Liver (tissue), 9 donors: ENCODE measurements around the gene PLCL1. TPM values are rescaled to one million over a fixed set of nuclear protein-coding genes. Genes with fewer than 3 reads are reported as not detected.

Experiments
- DNase-seq: peaks from one replicate; pipeline ENCODE4 v3.0.0-alpha.2; 2017; ENCODE audit warnings: low spot score
- H3K27ac ChIP-seq, 2 donors: one replicate each; pipeline ENCODE4 v1.7.0; 2013; ENCODE audit warnings: inconsistent platforms in 2 of 2, low read length in 2 of 2, control low read depth in 1 of 2, low read depth in 1 of 2, mild to moderate bottlenecking in 1 of 2
- H3K27me3 ChIP-seq, 4 donors: one replicate each; pipeline versions ENCODE4 v1.6.1 to v1.7.0; 2013; ENCODE audit warnings: low read length in 3 of 4, inconsistent platforms in 1 of 4, mild to moderate bottlenecking in 1 of 4, moderate library complexity in 1 of 4; ENCODE audit not compliant: control insufficient read depth in 4 of 4, insufficient read depth in 4 of 4
- H3K36me3 ChIP-seq, 4 donors: one replicate each; pipeline versions ENCODE4 v1.6.1 to v1.7.0; 2013; ENCODE audit warnings: low read length in 3 of 4, mild to moderate bottlenecking in 3 of 4, low read depth in 1 of 4, moderate library complexity in 1 of 4; ENCODE audit not compliant: control insufficient read depth in 4 of 4, insufficient read depth in 3 of 4
- H3K4me1 ChIP-seq, 4 donors: one replicate each; pipeline versions ENCODE4 v1.6.1 to v1.7.0; 2013; ENCODE audit warnings: low read length in 3 of 4, mild to moderate bottlenecking in 3 of 4, moderate library complexity in 1 of 4; ENCODE audit not compliant: control insufficient read depth in 4 of 4, insufficient read depth in 4 of 4
- H3K4me3 ChIP-seq, 3 donors: one replicate each; pipeline versions ENCODE4 v1.6.1 to v1.7.0; 2013; ENCODE audit warnings: low read length in 3 of 3, control low read depth in 1 of 3, low read depth in 1 of 3, mild to moderate bottlenecking in 1 of 3
- H3K9ac ChIP-seq, 2 donors: one replicate each; pipeline ENCODE4 v1.7.0; 2013; ENCODE audit warnings: low read length in 2 of 2, mild to moderate bottlenecking in 2 of 2, moderate library complexity in 2 of 2, control low read depth in 1 of 2, low read depth in 1 of 2
- H3K9me3 ChIP-seq, 4 donors: one replicate each; pipeline versions ENCODE4 v1.6.1 to v1.7.0; 2013; ENCODE audit warnings: low read length in 3 of 4; ENCODE audit not compliant: control insufficient read depth in 4 of 4
- ATF3 ChIP-seq: IDR thresholded peaks from 2 replicates; pipeline ENCODE4 v1.6.1; 2016; ENCODE audit warnings: antibody characterized with exemption
- EGR1 ChIP-seq, 2 donors: IDR thresholded peaks; 2 replicates each; pipeline ENCODE4 v1.6.1; 2016 to 2018; ENCODE audit warnings: antibody characterized with exemption in 2 of 2, low read depth in 2 of 2
- FOXA1 ChIP-seq: IDR thresholded peaks from 2 replicates; pipeline ENCODE4 v1.6.1; 2016; ENCODE audit warnings: antibody characterized with exemption
- FOXA2 ChIP-seq: IDR thresholded peaks from 2 replicates; pipeline ENCODE4 v1.6.1; 2016; ENCODE audit warnings: antibody characterized with exemption
- GABPA ChIP-seq, 2 donors: IDR thresholded peaks in 1 of 2; conservative IDR thresholded peaks in 1 of 2; 2 replicates each; pipeline ENCODE4 v1.6.1; 2016; ENCODE audit warnings: antibody characterized with exemption in 2 of 2, mild to moderate bottlenecking in 1 of 2, moderate library complexity in 1 of 2
- HNF4A ChIP-seq, 2 donors: conservative IDR thresholded peaks; 2 replicates each; pipeline ENCODE4 v1.6.1; 2016; ENCODE audit warnings: antibody characterized with exemption in 2 of 2, mild to moderate bottlenecking in 2 of 2
- HNF4G ChIP-seq: IDR thresholded peaks from 2 replicates; pipeline ENCODE4 v1.6.1; 2016; ENCODE audit warnings: antibody characterized with exemption
- JUND ChIP-seq, 2 donors: IDR thresholded peaks; 2 replicates each; pipeline ENCODE4 v1.6.1; 2016; ENCODE audit warnings: antibody characterized with exemption in 2 of 2
- NR2F2 ChIP-seq: IDR thresholded peaks from 2 replicates; pipeline ENCODE4 v1.6.1; 2016; ENCODE audit warnings: antibody characterized with exemption
- RAD21 ChIP-seq, 2 donors: IDR thresholded peaks; 2 replicates each; pipeline ENCODE4 v1.6.1; 2016; ENCODE audit warnings: antibody characterized with exemption in 2 of 2, mild to moderate bottlenecking in 2 of 2
- RXRA ChIP-seq, 2 donors: IDR thresholded peaks; 2 replicates each; pipeline ENCODE4 v1.6.1; 2017 to 2018; ENCODE audit warnings: antibody characterized with exemption in 2 of 2, mild to moderate bottlenecking in 1 of 2
- SP1 ChIP-seq: IDR thresholded peaks from 2 replicates; pipeline ENCODE4 v1.6.1; 2018; ENCODE audit warnings: antibody characterized with exemption, mild to moderate bottlenecking
- TAF1 ChIP-seq: conservative IDR thresholded peaks from 2 replicates; pipeline ENCODE4 v1.6.1; 2016; ENCODE audit warnings: antibody characterized with exemption, mild to moderate bottlenecking
- YY1 ChIP-seq: IDR thresholded peaks from 2 replicates; pipeline ENCODE4 v1.6.1; 2016; ENCODE audit warnings: antibody characterized with exemption, mild to moderate bottlenecking
- WGBS: extraction: QIAGEN DNeasy Blood & Tissue Kit; methylation state at CpG from one replicate; pipeline ENCODE4 v1.1.7; 2013; 5-methylcytosine and 5-hydroxymethylcytosine counted together
- polyA plus RNA-seq, 2 donors: library from polyadenylated mRNA; stranded (reverse) in 1 of 2; unstranded in 1 of 2; fragments of 200-250 nt in 1 of 2; fragments of >200 nt in 1 of 2; fragmentation: Nextera tagmentation in 1 of 2; extraction: Ambion mirVana in 1 of 2; gene quantifications; one replicate each; pipeline versions ENCODE4 v1.2.1 to v1.2.3, GENCODE V29; 2013 to 2015
- total RNA-seq, 2 donors: library from RNA; depleted of rRNA; stranded (reverse); fragments of >200 nt; gene quantifications; one replicate each; pipeline ENCODE4 v1.2.3, GENCODE V29; 2014
- TF ChIP-seq, protein P1 (sequence below): IDR thresholded peaks from 2 replicates; pipeline ENCODE4 v1.6.1; 2016; ENCODE audit warnings: antibody characterized with exemption, mild to moderate bottlenecking
- TF ChIP-seq, protein P2 (sequence below): IDR thresholded peaks from 2 replicates; pipeline ENCODE4 v1.6.1; 2016; ENCODE audit warnings: antibody characterized with exemption
- TF ChIP-seq, protein P3 (sequence below): fragments of 150-350 bp; IDR thresholded peaks from 2 replicates; pipeline ENCODE4 v1.5.1; 2017; ENCODE audit warnings: improper control_type of control experiment, low read depth, low read length; ENCODE audit not compliant: missing input control
- TF ChIP-seq, protein P4 (sequence below): IDR thresholded peaks from 2 replicates; pipeline ENCODE4 v1.6.1; 2016; ENCODE audit warnings: antibody characterized with exemption
- donor health status: healthy.
- donor health status: healthy.
- donor health status: healthy.
- donor health status: healthy.
- donor health status: healthy.

Gene PLCL1
- total and polyA plus RNA-seq, 4 donors, result 0.08 to 0.59 (median 0.31) TPM

DNA sequence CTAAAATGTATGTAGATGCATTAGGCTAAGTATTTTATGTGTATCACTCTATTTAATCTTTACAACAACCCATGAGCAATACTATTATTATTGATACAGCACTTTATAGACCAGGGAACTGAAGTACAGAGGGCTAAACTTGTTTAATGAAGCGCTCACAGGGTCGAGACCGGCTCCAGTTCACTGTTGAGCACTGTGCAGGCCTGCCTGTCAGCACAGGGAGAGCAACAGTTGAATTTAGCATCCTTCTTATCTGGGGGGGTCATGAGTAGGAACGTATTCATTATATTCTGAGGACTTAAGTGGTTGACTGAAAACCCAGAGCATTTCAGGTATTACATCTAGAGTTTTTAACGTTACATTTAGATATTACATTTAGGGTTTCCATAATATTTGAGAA, 120.1 kb downstream of the PLCL1 start:
- no peaks in the 10 kb centered on the region for H3K36me3 ChIP-seq
- H3K4me3 ChIP-seq, result no peak overlapping the region
- no peaks in the 10 kb centered on the region for H3K4me1 ChIP-seq
- DNase-seq, result no peak
- 87% methylated on average over 5 of the region's 5 CpGs for WGBS
- TF ChIP-seq JUND (IDR thresholded peaks at IDR 0.05) (no peak), GABPA (IDR thresholded peaks at IDR 0.05 in 1 of 2, conservative IDR thresholded peaks at IDR 0.05 in 1 of 2) (no peak), EGR1 (IDR thresholded peaks at IDR 0.05; ENCODE audit: low read depth in 2 of 2) (no peak), FOXA1 (no peak), HNF4G (no peak), TAF1 (no peak), ATF3 (no peak), SP1 (no peak), FOXA2 (no peak), YY1 (no peak), HNF4A (conservative IDR thresholded peaks at IDR 0.05) (no peak), RXRA (IDR thresholded peaks at IDR 0.05) (no peak), RAD21 (IDR thresholded peaks at IDR 0.05) (no peak), NR2F2 (no peak)
- TF ChIP-seq, protein P1, sequence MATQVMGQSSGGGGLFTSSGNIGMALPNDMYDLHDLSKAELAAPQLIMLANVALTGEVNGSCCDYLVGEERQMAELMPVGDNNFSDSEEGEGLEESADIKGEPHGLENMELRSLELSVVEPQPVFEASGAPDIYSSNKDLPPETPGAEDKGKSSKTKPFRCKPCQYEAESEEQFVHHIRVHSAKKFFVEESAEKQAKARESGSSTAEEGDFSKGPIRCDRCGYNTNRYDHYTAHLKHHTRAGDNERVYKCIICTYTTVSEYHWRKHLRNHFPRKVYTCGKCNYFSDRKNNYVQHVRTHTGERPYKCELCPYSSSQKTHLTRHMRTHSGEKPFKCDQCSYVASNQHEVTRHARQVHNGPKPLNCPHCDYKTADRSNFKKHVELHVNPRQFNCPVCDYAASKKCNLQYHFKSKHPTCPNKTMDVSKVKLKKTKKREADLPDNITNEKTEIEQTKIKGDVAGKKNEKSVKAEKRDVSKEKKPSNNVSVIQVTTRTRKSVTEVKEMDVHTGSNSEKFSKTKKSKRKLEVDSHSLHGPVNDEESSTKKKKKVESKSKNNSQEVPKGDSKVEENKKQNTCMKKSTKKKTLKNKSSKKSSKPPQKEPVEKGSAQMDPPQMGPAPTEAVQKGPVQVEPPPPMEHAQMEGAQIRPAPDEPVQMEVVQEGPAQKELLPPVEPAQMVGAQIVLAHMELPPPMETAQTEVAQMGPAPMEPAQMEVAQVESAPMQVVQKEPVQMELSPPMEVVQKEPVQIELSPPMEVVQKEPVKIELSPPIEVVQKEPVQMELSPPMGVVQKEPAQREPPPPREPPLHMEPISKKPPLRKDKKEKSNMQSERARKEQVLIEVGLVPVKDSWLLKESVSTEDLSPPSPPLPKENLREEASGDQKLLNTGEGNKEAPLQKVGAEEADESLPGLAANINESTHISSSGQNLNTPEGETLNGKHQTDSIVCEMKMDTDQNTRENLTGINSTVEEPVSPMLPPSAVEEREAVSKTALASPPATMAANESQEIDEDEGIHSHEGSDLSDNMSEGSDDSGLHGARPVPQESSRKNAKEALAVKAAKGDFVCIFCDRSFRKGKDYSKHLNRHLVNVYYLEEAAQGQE, result no peak
- TF ChIP-seq, protein P2, sequence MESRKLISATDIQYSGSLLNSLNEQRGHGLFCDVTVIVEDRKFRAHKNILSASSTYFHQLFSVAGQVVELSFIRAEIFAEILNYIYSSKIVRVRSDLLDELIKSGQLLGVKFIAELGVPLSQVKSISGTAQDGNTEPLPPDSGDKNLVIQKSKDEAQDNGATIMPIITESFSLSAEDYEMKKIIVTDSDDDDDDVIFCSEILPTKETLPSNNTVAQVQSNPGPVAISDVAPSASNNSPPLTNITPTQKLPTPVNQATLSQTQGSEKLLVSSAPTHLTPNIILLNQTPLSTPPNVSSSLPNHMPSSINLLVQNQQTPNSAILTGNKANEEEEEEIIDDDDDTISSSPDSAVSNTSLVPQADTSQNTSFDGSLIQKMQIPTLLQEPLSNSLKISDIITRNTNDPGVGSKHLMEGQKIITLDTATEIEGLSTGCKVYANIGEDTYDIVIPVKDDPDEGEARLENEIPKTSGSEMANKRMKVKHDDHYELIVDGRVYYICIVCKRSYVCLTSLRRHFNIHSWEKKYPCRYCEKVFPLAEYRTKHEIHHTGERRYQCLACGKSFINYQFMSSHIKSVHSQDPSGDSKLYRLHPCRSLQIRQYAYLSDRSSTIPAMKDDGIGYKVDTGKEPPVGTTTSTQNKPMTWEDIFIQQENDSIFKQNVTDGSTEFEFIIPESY, result no peak
- TF ChIP-seq, protein P3, sequence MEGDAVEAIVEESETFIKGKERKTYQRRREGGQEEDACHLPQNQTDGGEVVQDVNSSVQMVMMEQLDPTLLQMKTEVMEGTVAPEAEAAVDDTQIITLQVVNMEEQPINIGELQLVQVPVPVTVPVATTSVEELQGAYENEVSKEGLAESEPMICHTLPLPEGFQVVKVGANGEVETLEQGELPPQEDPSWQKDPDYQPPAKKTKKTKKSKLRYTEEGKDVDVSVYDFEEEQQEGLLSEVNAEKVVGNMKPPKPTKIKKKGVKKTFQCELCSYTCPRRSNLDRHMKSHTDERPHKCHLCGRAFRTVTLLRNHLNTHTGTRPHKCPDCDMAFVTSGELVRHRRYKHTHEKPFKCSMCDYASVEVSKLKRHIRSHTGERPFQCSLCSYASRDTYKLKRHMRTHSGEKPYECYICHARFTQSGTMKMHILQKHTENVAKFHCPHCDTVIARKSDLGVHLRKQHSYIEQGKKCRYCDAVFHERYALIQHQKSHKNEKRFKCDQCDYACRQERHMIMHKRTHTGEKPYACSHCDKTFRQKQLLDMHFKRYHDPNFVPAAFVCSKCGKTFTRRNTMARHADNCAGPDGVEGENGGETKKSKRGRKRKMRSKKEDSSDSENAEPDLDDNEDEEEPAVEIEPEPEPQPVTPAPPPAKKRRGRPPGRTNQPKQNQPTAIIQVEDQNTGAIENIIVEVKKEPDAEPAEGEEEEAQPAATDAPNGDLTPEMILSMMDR, result no peak
- TF ChIP-seq, protein P4, sequence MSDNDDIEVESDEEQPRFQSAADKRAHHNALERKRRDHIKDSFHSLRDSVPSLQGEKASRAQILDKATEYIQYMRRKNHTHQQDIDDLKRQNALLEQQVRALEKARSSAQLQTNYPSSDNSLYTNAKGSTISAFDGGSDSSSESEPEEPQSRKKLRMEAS, result no peak
- H3K27me3 ChIP-seq, result no peaks in the 10 kb centered on the region
- H3K27ac ChIP-seq, result no peak overlapping the region
- H3K9ac ChIP-seq, result no peak overlapping the region
- no peaks in the 10 kb centered on the region for H3K9me3 ChIP-seq

GRCh38 chr2:197925204-197925603, 120.8 kb downstream of the PLCL1 start:
- H3K27me3 ChIP-seq, result no peaks in the 10 kb centered on the region
- H3K9ac ChIP-seq, result no peak overlapping the region
- H3K27ac ChIP-seq, result no peak overlapping the region
- H3K9me3 ChIP-seq, result no peaks in the 10 kb centered on the region
- no peaks in the 10 kb centered on the region for H3K4me1 ChIP-seq
- no peaks in the 10 kb centered on the region for H3K36me3 ChIP-seq
- no peak overlapping the region for H3K4me3 ChIP-seq
- no peak for DNase-seq
- TF ChIP-seq RXRA (IDR thresholded peaks at IDR 0.05) (no peak), YY1 (no peak), EGR1 (IDR thresholded peaks at IDR 0.05; ENCODE audit: low read depth in 2 of 2) (no peak), FOXA2 (no peak), JUND (IDR thresholded peaks at IDR 0.05) (no peak), HNF4A (conservative IDR thresholded peaks at IDR 0.05) (no peak), SP1 (no peak), GABPA (IDR thresholded peaks at IDR 0.05 in 1 of 2, conservative IDR thresholded peaks at IDR 0.05 in 1 of 2) (no peak), ATF3 (no peak), FOXA1 (no peak), HNF4G (no peak), NR2F2 (no peak), RAD21 (IDR thresholded peaks at IDR 0.05) (no peak), TAF1 (no peak)
- TF ChIP-seq, protein P3, result no peak
- TF ChIP-seq, protein P4, result no peak
- TF ChIP-seq, protein P2, result no peak
